DMS153 (cell line): ENCODE results near the gene PNPLA7.
"Not testable (repeated sequence)": the region's sequence is repeated elsewhere in the genome, so short reads cannot be mapped to it uniquely, and the experiment has no call there.

Experiments
- DNase-seq: peaks from one replicate; lab custom pipeline; 2025; lab: John Stamatoyannopoulos, UW

Gene PNPLA7

DNA sequence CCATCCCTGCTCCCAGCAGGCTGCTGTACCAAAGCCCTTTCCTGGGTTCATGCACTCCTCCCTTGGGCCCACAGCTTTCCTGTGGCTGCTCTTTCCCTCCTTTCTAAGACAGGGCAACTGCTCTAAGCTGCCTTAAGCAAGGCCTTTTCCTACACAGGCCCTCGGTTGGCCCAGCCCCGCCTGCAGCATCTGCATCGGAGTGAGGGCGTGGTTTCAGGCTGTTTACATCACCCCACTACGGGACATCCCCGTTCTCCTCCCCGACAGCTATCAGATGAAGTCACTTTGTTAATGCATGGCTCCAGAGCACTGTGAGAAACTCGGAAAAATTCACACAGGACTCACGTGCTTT, 25.1 kb upstream of the PNPLA7 start:
- no peak for DNase-seq

DNA sequence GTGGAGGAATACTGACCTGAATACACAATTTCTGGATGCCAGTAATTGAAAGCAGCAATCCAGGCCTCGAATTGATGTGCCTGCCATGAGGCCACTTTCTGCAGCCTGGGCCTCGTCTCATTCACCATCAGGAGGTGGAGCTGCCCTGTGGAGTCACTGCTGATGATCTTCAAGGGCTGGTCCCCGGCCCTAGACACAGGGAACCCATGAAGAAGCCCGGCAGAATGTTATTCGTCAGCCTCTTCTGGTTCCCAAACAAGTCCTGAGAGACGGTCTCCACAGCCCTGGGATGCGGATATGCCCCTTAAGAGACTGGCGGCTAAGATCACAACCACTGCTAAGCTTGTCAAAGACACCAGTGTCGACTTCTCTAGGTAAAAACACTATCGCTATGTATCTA, 24.0 kb upstream of the PNPLA7 start:
- no peak for DNase-seq

DNA sequence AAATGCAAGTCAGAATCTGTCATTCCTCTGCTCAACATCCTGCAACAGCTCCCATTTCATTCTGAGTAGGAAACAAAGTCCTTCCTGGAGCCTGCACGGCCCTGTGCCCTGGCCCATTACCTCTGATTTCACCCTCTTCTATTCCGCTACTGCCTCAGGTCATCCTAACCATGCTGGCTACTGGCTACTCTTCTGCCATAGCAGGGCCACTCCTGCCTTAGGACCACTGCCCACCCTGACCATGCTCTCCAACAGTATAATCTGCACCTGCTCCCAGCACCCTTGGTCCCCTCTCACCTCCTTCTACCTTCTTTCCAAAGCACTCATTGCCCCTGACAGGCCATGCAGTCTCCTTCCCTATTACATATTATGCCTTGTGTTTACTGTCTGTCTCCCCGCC, 20.4 kb upstream of the PNPLA7 start:
- DNase-seq, result no peak

DNA sequence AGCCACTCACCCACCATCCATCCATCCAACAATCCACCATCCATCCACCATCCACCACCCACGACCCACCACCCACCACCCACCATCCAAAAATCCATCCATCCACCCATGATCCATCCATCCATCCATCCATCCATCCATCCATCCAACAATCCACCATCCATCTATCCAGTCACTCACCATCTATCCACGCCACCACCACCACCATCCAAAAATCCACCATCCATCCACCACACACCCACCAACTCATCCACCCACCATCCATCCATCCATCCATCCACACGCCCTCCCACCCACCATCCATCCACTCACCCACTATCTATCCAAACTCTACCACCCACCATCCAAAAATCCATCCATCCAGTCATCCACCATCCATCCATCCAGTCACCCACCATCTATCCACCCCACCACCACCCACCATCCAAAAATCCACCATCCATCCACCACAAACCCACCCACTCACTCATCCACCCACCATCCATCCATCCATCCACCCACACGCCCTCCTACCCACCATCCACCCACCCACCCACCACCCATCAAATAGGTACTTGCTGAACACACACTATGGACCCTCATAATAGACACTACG, 19.5 kb upstream of the PNPLA7 start:
- DNase-seq, result no peak

DNA sequence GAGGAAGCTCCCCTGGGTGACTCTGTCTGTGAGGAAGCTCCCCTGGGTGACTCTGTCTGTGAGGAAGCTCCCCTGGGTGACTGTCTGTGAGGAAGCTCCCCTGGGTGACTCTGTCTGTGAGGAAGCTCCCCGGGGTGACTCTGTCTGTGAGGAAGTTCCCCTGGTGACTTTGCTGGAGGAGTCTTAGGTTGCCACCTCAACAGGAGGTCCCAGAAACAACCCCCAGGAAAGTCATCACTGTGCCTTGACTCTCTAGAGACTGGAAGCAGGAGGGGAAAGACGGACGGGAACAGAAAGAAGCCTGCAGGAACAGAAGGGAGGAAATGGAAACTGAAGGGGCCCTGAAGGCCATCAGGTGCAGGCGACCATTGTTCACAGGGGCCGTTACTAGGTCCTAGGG, 18.2 kb upstream of the PNPLA7 start:
- DNase-seq, result not testable (repeated sequence)

DNA sequence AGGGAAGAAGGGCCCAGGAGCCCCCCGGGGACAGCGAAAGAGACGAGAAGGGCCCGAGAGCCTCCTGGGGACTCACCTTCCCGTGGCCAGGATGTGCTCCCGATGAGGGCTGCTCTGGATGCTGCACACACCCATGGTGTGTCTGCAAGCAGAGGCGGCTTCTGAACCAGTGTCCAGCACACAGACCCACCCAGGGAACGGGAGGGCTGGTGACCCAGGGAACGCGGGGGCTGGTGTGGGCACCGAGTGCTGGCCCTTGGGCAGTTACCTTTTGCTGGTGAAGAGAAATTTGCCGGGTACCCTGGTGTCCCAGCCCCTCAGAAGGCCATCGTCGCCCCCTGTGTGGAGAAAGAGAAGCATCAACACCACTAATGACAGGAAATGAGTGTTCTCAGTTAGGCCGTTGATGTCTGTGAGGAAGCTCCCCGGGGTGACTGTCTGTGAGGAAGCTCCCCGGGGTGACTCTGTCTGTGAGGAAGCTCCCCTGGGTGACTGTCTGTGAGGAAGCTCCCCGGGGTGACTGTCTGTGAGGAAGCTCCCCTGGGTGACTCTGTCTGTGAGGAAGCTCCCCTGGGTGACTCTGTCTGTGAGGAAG, 14.7 kb upstream of the PNPLA7 start:
- DNase-seq, result no peak

DNA sequence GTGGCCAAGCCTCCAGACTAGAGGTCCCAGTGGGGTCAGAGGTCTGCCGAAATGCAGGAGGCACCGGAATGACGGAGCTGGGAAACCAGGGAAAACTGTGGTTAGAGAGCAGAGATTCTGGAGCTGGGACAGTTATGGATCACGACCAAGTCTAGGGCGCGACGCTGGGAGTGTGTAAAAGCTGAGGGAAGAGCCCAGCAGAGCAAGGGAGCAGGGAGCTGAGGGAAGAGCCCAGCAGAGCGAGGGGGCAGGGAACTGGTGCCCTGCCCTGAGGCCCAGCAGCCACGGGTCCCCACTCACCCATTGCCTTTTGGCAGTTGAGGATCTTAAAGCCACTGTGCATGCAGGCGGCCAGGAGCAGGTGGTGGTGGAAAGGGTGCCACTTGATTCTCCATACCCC, 13.9 kb upstream of the PNPLA7 start:
- no peak for DNase-seq

DNA sequence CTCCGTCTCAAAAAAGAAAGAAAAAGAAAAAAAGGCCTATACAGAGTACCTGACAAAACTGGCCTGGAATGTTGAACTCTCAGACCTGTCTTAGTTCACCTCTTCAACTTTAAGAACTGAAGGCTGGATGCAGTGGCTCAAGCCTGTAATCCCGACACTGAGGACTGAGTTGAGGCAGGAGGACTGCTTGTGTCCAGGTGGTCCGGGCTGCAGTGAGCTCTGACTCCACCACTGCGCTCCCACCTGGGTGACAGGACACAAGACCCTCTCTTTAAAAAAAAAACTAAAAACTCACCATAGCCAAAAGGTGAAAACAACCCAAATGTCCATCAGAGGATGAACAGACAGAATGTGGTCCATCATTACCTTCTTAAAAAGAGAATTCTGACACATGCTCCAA, 7.9 kb upstream of the PNPLA7 start:
- no peak for DNase-seq

DNA sequence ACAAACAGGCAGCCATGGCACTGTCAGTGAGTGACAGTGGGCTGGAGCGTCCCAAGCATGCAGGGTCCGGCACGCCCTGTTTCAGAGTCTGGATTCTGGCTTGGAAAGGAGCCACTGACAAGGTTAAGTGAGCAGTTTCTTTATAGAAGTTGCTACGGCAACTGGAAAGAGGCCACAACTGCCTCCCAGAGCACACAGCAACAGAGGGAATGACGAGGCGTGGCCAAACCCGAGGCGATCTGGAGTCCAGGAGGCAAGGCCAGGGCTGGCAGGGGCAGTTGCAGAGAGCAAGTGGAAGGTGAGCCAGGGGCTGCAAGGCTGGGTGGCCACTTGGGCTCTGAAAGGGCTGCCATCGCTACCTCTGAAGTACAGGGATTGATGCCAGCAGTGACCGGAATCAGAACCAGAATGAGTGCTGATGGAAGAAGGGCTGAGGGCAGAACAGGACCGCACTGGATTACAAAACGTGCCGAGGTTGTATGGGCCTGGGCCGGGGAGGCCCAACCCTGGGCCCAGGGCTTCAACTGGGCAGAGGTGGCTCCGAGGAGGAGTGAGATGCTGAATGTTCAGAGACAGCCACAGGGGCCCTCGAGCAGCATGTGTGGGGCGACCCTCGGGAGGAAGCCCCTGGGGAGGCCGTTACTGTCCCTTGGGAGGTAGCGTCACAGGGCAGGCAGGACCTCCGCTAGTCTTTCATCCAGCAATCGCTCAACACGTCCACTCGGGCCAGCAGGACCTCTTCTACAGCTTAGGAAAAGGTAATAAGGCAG, 6.1 kb upstream of the PNPLA7 start:
- DNase-seq, result no peak

DNA sequence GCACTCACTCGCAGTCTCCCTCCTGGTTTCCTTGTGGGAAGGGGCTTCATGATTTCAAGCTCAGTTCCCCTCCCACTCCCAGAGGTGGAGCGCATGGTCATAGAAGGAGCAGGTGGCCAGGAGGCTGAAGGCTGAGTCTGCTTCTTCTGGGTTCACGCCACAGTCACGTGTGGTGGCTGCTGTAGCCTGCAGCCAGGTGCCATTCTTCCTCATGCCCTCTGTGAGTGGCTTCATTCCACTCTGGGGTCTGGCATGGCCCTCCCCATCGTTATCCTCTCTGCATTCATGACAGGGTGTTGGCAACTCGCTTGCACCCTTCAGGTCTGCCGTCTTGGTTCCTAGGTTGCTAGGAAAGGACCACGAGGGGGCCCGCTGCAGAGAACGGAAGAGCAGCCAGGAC, 5.0 kb upstream of the PNPLA7 start:
- no peak for DNase-seq

DNA sequence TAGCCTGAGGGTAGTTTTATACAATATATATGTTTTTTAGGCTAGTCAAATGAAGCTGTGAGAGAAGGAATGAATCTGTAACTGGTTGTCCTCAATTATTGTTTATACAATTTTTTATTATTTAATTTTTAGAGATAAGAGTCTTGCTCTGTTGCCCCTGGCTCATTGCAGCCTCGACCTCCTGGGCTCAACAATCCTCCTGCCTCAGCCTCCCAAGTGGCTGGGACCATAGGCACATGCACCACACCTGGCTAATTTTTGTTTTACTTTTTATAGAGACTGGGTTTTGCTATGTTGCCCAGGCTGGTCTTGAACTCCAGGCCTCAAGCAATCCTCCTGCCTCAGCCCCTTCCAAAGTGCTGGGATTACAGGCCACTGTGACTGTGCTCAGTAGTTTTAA, 4.1 kb upstream of the PNPLA7 start:
- no peak for DNase-seq

DNA sequence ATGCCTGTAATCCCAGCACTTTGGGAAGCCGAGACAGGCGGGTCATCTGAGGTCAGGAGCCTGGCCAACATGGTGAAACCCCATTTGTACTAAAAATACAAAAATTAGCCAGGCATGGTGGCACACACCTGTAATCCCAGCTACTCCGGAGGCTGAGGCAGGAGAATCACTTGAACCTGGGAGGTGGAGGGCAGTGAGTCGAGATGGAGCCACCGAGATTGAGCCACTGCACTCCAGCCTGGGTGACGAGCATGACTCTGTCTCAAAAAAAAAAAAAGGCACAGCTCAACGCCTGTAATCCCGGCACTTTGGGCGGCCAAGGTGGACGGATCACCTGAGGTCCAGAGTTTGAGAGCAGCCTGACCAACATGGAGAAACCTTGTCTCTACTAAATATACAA, 3.5 kb upstream of the PNPLA7 start:
- DNase-seq, result not testable (repeated sequence)

DNA sequence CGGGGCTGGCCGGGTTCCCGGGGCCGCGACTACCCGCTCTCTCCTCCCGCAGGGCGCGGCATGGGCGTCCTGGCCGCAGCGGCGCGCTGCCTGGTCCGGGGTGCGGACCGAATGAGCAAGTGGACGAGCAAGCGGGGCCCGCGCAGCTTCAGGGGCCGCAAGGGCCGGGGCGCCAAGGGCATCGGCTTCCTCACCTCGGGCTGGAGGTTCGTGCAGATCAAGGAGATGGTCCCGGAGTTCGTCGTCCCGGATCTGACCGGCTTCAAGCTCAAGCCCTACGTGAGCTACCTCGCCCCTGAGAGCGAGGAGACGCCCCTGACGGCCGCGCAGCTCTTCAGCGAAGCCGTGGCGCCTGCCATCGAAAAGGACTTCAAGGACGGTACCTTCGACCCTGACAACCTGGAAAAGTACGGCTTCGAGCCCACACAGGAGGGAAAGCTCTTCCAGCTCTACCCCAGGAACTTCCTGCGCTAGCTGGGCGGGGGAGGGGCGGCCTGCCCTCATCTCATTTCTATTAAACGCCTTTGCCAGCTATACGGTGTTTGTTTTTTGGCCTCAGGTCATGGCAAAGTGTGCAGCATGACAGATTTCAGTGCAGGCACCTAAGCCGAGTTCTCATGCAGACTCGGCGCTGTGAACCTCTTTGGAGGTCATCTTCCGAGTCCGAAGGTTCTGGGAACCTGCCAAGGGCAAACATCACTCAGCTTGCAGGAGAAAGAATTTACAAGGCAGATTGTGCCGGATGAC, 2.0 kb upstream of the PNPLA7 start:
- DNase-seq, result no peak

DNA sequence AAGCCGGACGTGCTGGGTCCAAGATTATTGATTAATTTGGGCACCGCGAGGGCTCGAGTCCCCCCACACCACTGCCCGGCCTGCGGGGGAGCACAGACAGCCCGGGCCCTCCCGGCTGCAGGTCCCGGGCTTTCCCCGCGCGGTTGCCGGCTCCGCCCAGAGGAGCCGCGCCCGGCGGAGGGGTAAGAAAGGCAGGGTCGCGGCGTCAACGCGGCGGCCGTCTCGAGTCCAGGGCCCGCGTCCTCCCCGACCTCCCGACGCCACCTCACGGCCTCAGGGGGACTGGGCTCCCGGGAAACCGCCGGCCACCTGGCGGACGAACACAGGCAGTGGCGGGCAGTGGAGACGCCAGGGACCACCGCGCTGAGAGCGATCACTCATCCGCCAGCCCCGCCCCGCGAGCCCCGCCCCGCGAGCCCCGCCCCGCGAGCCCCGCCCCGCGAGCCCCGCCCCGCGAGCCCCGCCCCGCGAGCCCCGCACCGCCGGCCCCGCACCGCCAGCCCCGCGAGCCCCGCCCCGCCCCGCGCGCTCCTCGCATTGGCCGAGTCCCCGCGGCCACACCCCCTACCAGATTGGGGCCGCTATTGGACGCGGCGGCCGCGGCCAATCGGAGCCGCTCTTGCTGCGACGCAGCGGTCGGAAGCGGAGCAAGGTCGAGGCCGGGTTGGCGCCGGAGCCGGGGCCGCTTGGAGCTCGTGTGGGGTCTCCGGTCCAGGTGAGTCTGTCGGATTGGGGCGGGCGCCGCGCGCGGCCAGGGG, 1.2 kb upstream of the PNPLA7 start, which contains the start of gene MRPL41:
MRPL41 (plus strand) TSS at position 616 of the 758 bp plus-strand sequence. CDS start 203 bp downstream, outside the sequence.
- peak; percentile 54 for DNase-seq

DNA sequence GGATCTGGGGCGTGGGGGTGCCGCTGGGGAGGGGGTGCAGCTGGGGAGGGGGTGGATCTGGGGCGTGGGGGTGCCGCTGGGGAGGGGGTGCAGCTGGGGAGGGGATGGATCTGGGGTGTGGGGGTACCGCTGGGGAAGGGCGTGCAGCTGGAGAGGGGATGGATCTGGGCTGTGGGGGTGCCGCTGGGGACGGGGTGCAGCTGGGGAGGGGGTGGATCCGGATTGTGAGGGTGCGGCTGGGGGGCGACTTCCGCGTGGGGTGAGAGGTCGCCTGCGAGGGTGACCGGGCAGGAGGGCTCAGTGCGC, 709 bp upstream of the PNPLA7 start:
- DNase-seq, result not testable (repeated sequence)

DNA sequence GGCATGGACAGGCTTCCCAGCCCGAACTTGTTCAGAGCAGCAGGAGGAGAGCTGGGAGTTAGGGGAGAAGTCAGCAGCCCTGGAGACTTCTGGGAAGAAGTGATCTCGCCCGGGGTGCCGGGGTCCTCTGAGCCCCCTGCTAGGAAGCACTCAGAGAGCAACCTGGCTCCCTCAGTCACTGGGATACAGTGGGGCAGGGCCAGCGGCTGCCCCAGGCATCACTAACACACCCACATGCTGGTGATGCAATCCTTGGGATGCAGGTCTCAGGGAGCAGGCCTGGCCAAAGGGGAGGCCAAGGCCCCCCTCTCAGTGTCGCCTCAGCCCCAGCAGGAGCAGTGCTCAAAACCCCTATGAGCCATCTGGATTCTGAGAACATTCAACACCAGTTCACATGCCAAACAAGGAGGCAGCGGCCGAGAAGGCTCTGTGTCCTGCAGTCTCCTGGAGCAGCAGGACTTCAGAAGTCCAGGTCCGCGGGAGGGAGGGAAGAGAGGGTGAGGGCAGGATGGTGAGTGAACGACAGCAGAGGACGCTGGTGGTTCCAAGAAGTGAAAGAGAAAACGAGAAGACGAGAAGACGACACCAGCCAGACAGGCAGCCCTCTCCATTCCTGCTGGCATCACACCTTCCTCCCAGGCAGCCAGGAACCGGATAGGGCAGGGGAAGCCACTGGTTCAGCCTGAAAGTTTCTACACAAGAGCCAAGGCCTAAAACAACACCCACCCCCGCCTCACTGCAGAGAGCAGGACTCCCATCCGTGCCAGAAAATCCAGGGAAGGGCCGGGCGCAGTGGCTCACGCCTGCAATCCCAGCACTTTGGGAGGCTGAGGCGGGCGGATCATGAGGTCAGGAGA, 2.3 kb downstream of the PNPLA7 start:
- no peak for DNase-seq

DNA sequence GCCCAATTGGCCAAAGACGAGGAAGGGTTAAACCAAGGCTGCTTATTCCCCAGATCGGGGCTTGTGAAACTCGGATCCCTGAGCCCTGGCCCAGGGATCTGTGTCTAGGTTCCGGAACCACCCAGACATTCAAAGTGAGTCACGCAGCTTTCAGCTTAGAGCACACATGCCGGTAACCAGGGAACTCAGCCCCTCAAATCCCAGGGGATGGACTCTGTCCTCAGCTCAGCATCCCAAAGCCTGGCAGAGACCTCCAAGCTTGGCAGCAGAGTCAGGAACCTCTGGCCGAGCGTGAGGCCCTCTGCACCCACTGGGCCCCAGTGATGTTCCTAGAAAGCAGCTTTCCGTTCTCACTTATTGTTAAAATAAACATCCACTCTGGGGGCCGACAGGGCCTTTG, 5.1 kb downstream of the PNPLA7 start:
- DNase-seq, result no peak

DNA sequence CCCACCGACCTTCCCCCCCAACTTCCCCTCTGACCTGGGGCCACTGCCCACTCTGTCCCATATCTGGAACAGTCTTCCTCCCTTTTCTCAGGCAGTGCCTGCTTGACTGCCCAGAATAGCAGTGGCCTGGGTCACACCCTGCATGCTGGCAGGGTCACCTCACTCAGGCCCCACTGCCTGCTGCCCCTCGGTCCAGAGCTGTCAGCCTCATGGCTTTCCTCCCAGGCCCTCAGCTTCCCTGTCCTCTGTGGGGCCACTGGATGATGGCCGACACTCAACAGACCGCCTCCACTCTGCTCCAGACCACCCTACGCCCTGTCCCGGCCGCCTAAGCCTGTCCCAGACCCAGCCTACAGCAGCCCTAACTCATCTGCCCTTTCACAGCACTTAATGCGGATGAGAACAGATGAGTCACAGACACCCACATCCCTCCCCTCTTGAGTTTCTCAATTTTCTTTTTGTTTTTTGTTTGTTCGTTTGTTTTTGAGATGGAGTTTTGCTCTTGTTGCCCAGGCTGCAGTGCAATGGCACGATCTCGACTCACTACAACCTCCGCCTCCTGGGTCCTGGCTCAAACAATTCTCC, 5.9 kb downstream of the PNPLA7 start:
- DNase-seq, result no peak

DNA sequence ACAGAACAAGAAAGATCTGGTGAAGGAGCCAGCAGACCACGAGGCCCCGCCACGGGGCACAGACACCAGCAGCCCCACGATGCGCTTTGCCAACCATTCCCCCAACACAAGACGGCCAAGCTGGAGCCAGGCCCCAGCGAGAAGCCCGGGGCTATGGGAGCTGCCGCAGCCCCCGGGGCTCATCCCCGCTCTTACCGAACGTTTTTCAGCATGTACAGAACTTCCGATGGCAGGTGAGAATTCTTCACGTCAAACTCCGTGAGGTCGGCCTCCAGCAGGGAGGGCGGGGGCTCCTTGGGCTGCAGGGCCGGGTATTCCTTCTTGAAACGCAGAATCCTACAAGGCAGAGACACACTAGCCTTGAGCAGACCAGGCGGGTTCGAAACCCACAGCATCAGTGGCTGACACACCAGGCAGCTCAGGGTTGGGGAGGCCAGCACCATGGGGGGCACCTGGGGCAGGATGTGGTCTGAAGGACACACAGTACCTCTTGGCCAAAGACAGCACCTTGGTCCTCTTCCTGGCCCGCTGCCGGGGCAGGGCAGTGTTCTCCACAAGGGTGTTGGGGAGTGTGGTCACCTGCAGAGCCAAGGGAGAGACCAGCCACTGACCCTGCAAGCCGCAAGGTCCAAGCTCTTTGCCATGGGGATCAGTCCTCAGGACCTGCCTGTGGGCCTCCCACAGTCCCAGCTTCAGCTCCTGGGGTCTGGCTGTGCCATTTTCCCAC, 6.8 kb downstream of the PNPLA7 start:
- DNase-seq, result no peak

DNA sequence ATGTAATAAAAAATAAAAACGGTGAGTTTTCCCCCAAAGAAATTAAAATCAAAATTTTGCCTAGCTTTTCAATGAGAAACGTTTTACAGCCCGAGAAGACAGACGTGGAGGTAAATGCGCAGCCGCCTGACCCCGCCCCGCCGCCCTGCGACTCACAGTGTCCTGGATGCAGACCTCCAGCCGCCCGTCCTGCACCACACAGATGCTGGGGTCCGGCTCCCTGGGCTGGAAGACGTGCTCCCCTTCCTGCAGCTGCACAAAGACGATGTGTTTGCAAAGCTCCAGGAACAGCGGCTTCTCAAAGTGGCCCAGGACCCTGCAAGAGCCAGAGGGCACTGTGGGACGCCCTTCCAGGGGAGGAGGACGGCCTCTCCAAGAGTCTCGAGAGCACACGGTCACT, 7.7 kb downstream of the PNPLA7 start:
- no peak for DNase-seq
